ENCODE measurements around the gene SESN1. TPM values are rescaled to one million over a fixed set of nuclear protein-coding genes. Genes with fewer than 3 reads are reported as not detected.

Gene SESN1
- total RNA-seq, 1 donor from 2014 or later: 58.9 TPM

GRCh38 chr6:109095036-109095834 is 589 bp upstream of the SESN1 start, which contains the start of gene CEP57L1:
Gene CEP57L1 (plus strand): TSS chr6:109095507. CDS start chr6:109145222, 49,715 bp downstream.
- TF ChIP-seq POLR2AphosphoS5 (IDR thresholded peaks at IDR 0.05; ENCODE audit: insufficient read depth in 1 of 2, low read depth in 1 of 2) (peak; percentile 92 to 98), POLR2A (IDR thresholded peaks at IDR 0.05) (peak in 1 of 2 donors; percentile 36)
- TF ChIP-seq, protein P1, sequence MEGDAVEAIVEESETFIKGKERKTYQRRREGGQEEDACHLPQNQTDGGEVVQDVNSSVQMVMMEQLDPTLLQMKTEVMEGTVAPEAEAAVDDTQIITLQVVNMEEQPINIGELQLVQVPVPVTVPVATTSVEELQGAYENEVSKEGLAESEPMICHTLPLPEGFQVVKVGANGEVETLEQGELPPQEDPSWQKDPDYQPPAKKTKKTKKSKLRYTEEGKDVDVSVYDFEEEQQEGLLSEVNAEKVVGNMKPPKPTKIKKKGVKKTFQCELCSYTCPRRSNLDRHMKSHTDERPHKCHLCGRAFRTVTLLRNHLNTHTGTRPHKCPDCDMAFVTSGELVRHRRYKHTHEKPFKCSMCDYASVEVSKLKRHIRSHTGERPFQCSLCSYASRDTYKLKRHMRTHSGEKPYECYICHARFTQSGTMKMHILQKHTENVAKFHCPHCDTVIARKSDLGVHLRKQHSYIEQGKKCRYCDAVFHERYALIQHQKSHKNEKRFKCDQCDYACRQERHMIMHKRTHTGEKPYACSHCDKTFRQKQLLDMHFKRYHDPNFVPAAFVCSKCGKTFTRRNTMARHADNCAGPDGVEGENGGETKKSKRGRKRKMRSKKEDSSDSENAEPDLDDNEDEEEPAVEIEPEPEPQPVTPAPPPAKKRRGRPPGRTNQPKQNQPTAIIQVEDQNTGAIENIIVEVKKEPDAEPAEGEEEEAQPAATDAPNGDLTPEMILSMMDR (IDR thresholded peaks at IDR 0.05): no peak
- Histone ChIP-seq H3K27me3 (no peaks in the 10 kb centered on the region), H3K4me3 (peak within 1 kb of the TSS; percentile 58 to 77), H3K36me3 (no peaks in the 10 kb centered on the region), H3K27ac (peak within 1 kb of the TSS; percentile 99), H3K9me3 (no peaks in the 10 kb centered on the region), H3K4me1 (peaks cover 43% of the 10 kb centered on the region)
- DNase-seq (ENCODE audit: extremely low spot score in 2 of 2): peak; percentile 97 to 98
- intact Hi-C loops (cut with DNase I): no loop called here

DNA sequence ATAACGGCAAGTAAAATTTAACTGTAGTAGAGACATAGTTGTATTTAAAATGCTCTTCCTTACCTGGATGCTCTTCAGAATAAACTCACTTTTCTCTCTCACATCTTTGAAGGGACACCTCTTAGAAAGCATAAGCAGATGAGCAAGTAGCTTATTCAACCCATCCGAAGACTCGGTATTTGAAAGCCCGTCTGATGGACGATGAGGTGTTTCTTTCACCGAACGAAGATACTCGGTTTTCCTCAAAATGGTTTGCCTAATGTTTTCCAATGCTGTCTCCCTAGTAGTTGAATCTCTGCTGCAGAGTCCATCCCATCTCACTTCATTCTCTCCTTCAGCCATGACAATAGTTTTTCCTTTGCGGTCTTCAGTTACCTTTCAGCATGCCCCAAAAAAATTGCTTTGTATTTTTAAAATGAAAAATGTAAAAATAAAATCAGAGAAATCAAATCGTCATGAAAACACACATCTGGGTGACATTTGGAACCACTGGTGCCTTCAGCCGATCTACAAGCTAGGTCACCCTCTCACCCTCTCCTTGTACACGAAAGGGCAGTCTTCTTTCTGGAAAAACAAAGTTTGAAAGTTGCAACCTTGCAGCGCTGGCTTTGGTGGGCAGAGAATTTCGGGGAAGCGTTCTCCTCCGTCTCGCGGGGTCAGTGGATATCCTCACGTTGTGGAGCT is 772 bp downstream of the SESN1 start:
- Histone ChIP-seq H3K4me1 (peaks cover 43% of the 10 kb centered on the region), H3K9me3 (no peaks in the 10 kb centered on the region), H3K36me3 (no peaks in the 10 kb centered on the region), H3K27me3 (no peaks in the 10 kb centered on the region), H3K27ac (peak overlapping the region; percentile 99), H3K4me3 (peak overlapping the region; percentile 58 to 77)
- TF ChIP-seq POLR2AphosphoS5 (IDR thresholded peaks at IDR 0.05; ENCODE audit: insufficient read depth in 1 of 2, low read depth in 1 of 2) (no peak), POLR2A (IDR thresholded peaks at IDR 0.05) (no peak)
- TF ChIP-seq, protein P1 (IDR thresholded peaks at IDR 0.05): no peak
- no peak for DNase-seq (ENCODE audit: extremely low spot score in 2 of 2)
- intact Hi-C loops (cut with DNase I): no loop called here

GRCh38 chr6:109092074-109092473 is 2.6 kb downstream of the SESN1 start:
- intact Hi-C loops (cut with DNase I): no loop called here
- H3K4me1 ChIP-seq: peaks cover 53% of the 10 kb centered on the region
- H3K9me3 ChIP-seq: no peaks in the 10 kb centered on the region
- H3K27ac ChIP-seq: no peak overlapping the region
- H3K4me3 ChIP-seq: peak overlapping the region; percentile 58 to 77
- TF ChIP-seq, protein P1 (IDR thresholded peaks at IDR 0.05): no peak
- TF ChIP-seq POLR2AphosphoS5 (IDR thresholded peaks at IDR 0.05; ENCODE audit: insufficient read depth in 1 of 2, low read depth in 1 of 2): no peak
- TF ChIP-seq POLR2A (IDR thresholded peaks at IDR 0.05): no peak
- H3K36me3 ChIP-seq: no peaks in the 10 kb centered on the region
- H3K27me3 ChIP-seq: no peaks in the 10 kb centered on the region
- DNase-seq (ENCODE audit: extremely low spot score in 2 of 2): no peak

GRCh38 chr6:109091314-109092024 is 3.2 kb downstream of the SESN1 start:
- Histone ChIP-seq H3K36me3 (no peaks in the 10 kb centered on the region), H3K27ac (no peak overlapping the region), H3K9me3 (no peaks in the 10 kb centered on the region), H3K4me1 (peaks cover 49% of the 10 kb centered on the region), H3K4me3 (peak overlapping the region; percentile 58 to 77), H3K27me3 (no peaks in the 10 kb centered on the region)
- no peak for DNase-seq (ENCODE audit: extremely low spot score in 2 of 2)
- TF ChIP-seq POLR2AphosphoS5 (IDR thresholded peaks at IDR 0.05; ENCODE audit: insufficient read depth in 1 of 2, low read depth in 1 of 2): no peak
- TF ChIP-seq, protein P1 (IDR thresholded peaks at IDR 0.05): no peak
- TF ChIP-seq POLR2A (IDR thresholded peaks at IDR 0.05): no peak
- intact Hi-C loops (cut with DNase I): no loop called here

Measured in vagina (tissue), 2 donors.